Endothelial cell of umbilical vein (primary cell): ENCODE data around the gene PLAAT2.

Experiments used
- CTCF ChIP-seq, 2 donors: IDR thresholded peaks; 1 replicate in 1 of 2; 2 replicates in 1 of 2; pipeline ENCODE4 v1.5.1; 2011; ENCODE audit warnings: low read length in 2 of 2, mild to moderate bottlenecking in 2 of 2, moderate library complexity in 2 of 2, control low read depth in 1 of 2, inconsistent platforms in 1 of 2, low read depth in 1 of 2; ENCODE audit not compliant: insufficient read depth in 1 of 2; ENCODE audit errors: extremely low read depth in 1 of 2
- EZH2 ChIP-seq: IDR thresholded peaks from 2 replicates; pipeline ENCODE4 v1.6.1; 2012; ENCODE audit warnings: borderline replicate concordance, low read depth, mild to moderate bottlenecking, moderate library complexity, low read length, inconsistent platforms; ENCODE audit not compliant: severe bottlenecking

GRCh38 chr11:63609536-63609935 lies 46.4 kb upstream of the PLAAT2 start:
- TF ChIP-seq EZH2, result no peak
- no peak for TF ChIP-seq CTCF (IDR thresholded peaks at IDR 0.05; ENCODE audit: extremely low read depth in 1 of 2, insufficient read depth in 1 of 2, low read depth in 1 of 2, low read length in 2 of 2)
